ENCODE results near the gene CEP112.

CEP112 gene

GRCh38 chr17:65772989-65773388 lies 418.9 kb downstream of the CEP112 start:
- H3K4me3 ChIP-seq (ENCODE audit: low read length): no peak overlapping the region
- DNase-seq (ENCODE audit: low read depth): no peak
- no peak for TF ChIP-seq CTCF (conservative IDR thresholded peaks at IDR 0.05; ENCODE audit: low read depth, low read length)

GRCh38 chr17:65771704-65772103 lies 420.2 kb downstream of the CEP112 start:
- no peak for DNase-seq (ENCODE audit: low read depth)
- no peak overlapping the region for H3K4me3 ChIP-seq (ENCODE audit: low read length)
- no peak for TF ChIP-seq CTCF (conservative IDR thresholded peaks at IDR 0.05; ENCODE audit: low read depth, low read length)

- no peak for TF ChIP-seq CTCF (conservative IDR thresholded peaks at IDR 0.05; ENCODE audit: low read depth, low read length)
- DNase-seq (ENCODE audit: low read depth): no peak
- no peak overlapping the region for H3K4me3 ChIP-seq (ENCODE audit: low read length)
Measured at GRCh38 chr17:65763786-65764185, 428.1 kb downstream of the CEP112 start.

GRCh38 chr17:65762973-65763372 lies 429.0 kb downstream of the CEP112 start:
- TF ChIP-seq CTCF (conservative IDR thresholded peaks at IDR 0.05; ENCODE audit: low read depth, low read length): no peak
- no peak for DNase-seq (ENCODE audit: low read depth)
- no peak overlapping the region for H3K4me3 ChIP-seq (ENCODE audit: low read length)

GRCh38 chr17:65759532-65759931 lies 432.4 kb downstream of the CEP112 start:
- TF ChIP-seq CTCF (conservative IDR thresholded peaks at IDR 0.05; ENCODE audit: low read depth, low read length): no peak
- no peak for DNase-seq (ENCODE audit: low read depth)
- no peak overlapping the region for H3K4me3 ChIP-seq (ENCODE audit: low read length)

- TF ChIP-seq CTCF (conservative IDR thresholded peaks at IDR 0.05; ENCODE audit: low read depth, low read length): no peak
- no peak for DNase-seq (ENCODE audit: low read depth)
- no peak overlapping the region for H3K4me3 ChIP-seq (ENCODE audit: low read length)
Measured at GRCh38 chr17:65756760-65757159, 435.2 kb downstream of the CEP112 start.

- TF ChIP-seq CTCF (conservative IDR thresholded peaks at IDR 0.05; ENCODE audit: low read depth, low read length): no peak
- H3K4me3 ChIP-seq (ENCODE audit: low read length): no peak overlapping the region
- no peak for DNase-seq (ENCODE audit: low read depth)
Measured at GRCh38 chr17:65755799-65756198, 436.1 kb downstream of the CEP112 start.

Data from retinal pigment epithelial cell (primary cell).